Panc1 (cell line): ENCODE data around the gene MFAP1. TPM values are rescaled to one million over a fixed set of nuclear protein-coding genes. Genes with fewer than 3 reads are reported as not detected.
A peak's percentile ranks its signal among the peaks of the same experiment; 100 is the strongest.

Source experiments
- ATAC-seq: fragments of 200-7000 bp; cut with Tn5 transposase; 2 replicates; pipeline ENCODE4 v1.9.1; 2020; ENCODE audit warnings: mild to moderate bottlenecking, moderate library complexity
- Bru-seq: library from RNA; stranded (reverse); fragments of 400-500 nt; gene quantifications from one replicate; lab custom pipeline; 2021; lab: Mats Ljungman, UMichigan
- BruChase-seq, 2 experiments: library from RNA; stranded (reverse); fragments of 400-500 nt; gene quantifications; one replicate each; lab custom pipeline; 2021; lab: Mats Ljungman, UMichigan
- BruUV-seq: library from RNA; stranded (reverse); fragments of 400-500 nt; replicated peaks from 2 replicates; lab custom pipeline; 2021; lab: Mats Ljungman, UMichigan
- CTCF ChIA-PET: fragments of 300-600 bp; sonication (Branson Sonifier 250); formaldehyde crosslinking; loops from one replicate; lab custom pipeline; 2022; ENCODE audit warnings: antibody characterized with exemption; lab: Charles Lee
- POLR2A ChIA-PET: fragments of 300-600 bp; sonication (Branson Sonifier 250); formaldehyde crosslinking; loops from one replicate; lab custom pipeline; 2022; ENCODE audit warnings: antibody characterized with exemption; lab: Charles Lee
- DNase-seq: peaks from one replicate; pipeline ENCODE4 v3.0.0-alpha.2; 2010; ENCODE audit warnings: low read depth, low spot score
- H3K27ac ChIP-seq: 2 replicates; pipeline ENCODE4 v1.5.1; 2011; ENCODE audit warnings: mild to moderate bottlenecking, low read length, inconsistent platforms
- H3K27me3 ChIP-seq: fragments of 200-500 bp; sonication (Bioruptor generic); 2 replicates; pipeline ENCODE4 v1.6.0; 2014; ENCODE audit warnings: low read length, inconsistent platforms; ENCODE audit not compliant: control insufficient read depth, insufficient read depth
- H3K36me3 ChIP-seq: fragments of 200-500 bp; sonication (Bioruptor generic); 2 replicates; pipeline ENCODE4 v1.5.1; 2014; ENCODE audit warnings: inconsistent platforms, mild to moderate bottlenecking, low read length, moderate library complexity; ENCODE audit not compliant: control insufficient read depth, insufficient read depth
- H3K4me1 ChIP-seq: 2 replicates; pipeline ENCODE4 v1.5.1; 2011; ENCODE audit warnings: inconsistent platforms, mild to moderate bottlenecking, low read length, moderate library complexity; ENCODE audit not compliant: control insufficient read depth, insufficient read depth
- H3K4me3 ChIP-seq, 2 experiments: 2 replicates each; pipeline ENCODE4 v1.5.1; 2011 to 2012; ENCODE audit warnings: low read depth in 2 of 2, low read length in 2 of 2, mild to moderate bottlenecking in 2 of 2, inconsistent platforms in 1 of 2, moderate library complexity in 1 of 2
- H3K9me3 ChIP-seq: fragments of 200-500 bp; sonication (Bioruptor generic); 2 replicates; pipeline ENCODE4 v1.5.1; 2014; ENCODE audit warnings: low read depth, mild to moderate bottlenecking, inconsistent platforms, low read length, moderate library complexity; ENCODE audit not compliant: control insufficient read depth, insufficient read depth
- CTCF ChIP-seq: fragments of 450-650 bp; IDR thresholded peaks from 2 replicates; pipeline ENCODE4 v1.5.1; 2017; ENCODE audit warnings: mild to moderate bottlenecking
- POLR2AphosphoS5 ChIP-seq: IDR thresholded peaks from 2 replicates; pipeline ENCODE4 v1.6.1; 2012; ENCODE audit warnings: mild to moderate bottlenecking, low read depth, low read length, moderate library complexity
- REST ChIP-seq, 2 experiments: IDR thresholded peaks; 2 replicates each; pipeline ENCODE4 v1.6.1; 2011 to 2012; ENCODE audit warnings: low read depth in 2 of 2, control low read depth in 1 of 2, low read length in 1 of 2, mild to moderate bottlenecking in 1 of 2, moderate library complexity in 1 of 2; ENCODE audit not compliant: insufficient read depth in 1 of 2
- SIN3A ChIP-seq: IDR thresholded peaks from 2 replicates; pipeline ENCODE4 v1.6.1; 2012; ENCODE audit warnings: low read depth, mild to moderate bottlenecking, low read length, moderate library complexity, borderline replicate concordance; ENCODE audit not compliant: insufficient read depth
- TCF7L2 ChIP-seq: IDR thresholded peaks from 2 replicates; pipeline ENCODE4 v1.6.1; 2011; ENCODE audit warnings: mild to moderate bottlenecking, low read depth, low read length, inconsistent platforms
- in situ Hi-C: cut with HindIII; loops from 2 replicates; pipeline ENCODE4 v1.10.0; 2016; ENCODE audit warnings: low sequenced_read_pairs, low pct_unique_long_range_greater_than_20kb
- intact Hi-C: fragments of 100-400 bp; cut with micrococcal nuclease; formaldehyde crosslinking; loops from one replicate; pipeline ENCODE4 v1.10.0; 2022; ENCODE audit not compliant: unreplicated experiment
- long read RNA-seq: library from polyadenylated mRNA; unstranded; transcript quantifications from one replicate; pipeline ENCODE4 v2.0.0, GENCODE V29; 2021; ENCODE audit not compliant: unreplicated experiment
- polyA plus RNA-seq: library from polyadenylated mRNA; unstranded; fragments of >200 nt; gene quantifications from one replicate; pipeline ENCODE4 v1.2.1, GENCODE V29; 2012; ENCODE audit warnings: missing spikeins; ENCODE audit not compliant: insufficient read length
- total RNA-seq: library from RNA; stranded (reverse); gene quantifications from one replicate; pipeline ENCODE4 v1.2.1, GENCODE V29; 2021; ENCODE audit not compliant: unreplicated experiment

Gene MFAP1
- total RNA-seq, result 29.7 TPM
- 29.2 TPM for polyA plus RNA-seq
- Bru-seq, nascent RNA, result percentile 80 among the genes with signal in this experiment
- BruChase-seq, experiment 1, labeled RNA remaining after a 2-hour chase, result percentile 87 among the genes with signal in this experiment
- BruChase-seq, experiment 2, labeled RNA remaining after a 6-hour chase, result percentile 84 among the genes with signal in this experiment
- long read RNA-seq, transcript MFAP1-201 (9 exons, 2,155 nt), result major isoform, 53 of 62 reads
- long read RNA-seq, partial matches to known transcripts, result 8 of 62 reads
- long read RNA-seq, other reads (novel, unspliced or antisense), result 1 of 62 reads

- Histone ChIP-seq H3K9me3 (no peaks in the 10 kb centered on the region), H3K36me3 (peaks cover 3% of the 10 kb centered on the region), H3K4me3 (peak within 1 kb of the TSS; percentile 77 to 87), H3K27ac (peak within 1 kb of the TSS; percentile 94), H3K4me1 (peaks cover 14% of the 10 kb centered on the region), H3K27me3 (no peaks in the 10 kb centered on the region)
- in situ Hi-C loops (no loop called here), intact Hi-C loops (no loop called here)
- ATAC-seq (peak; percentile 92), DNase-seq (peak; percentile 93)
- peak; percentile 98 for TF ChIP-seq POLR2AphosphoS5
- TF ChIP-seq SIN3A, result peak; percentile 90; the same call in 1 of the 2 replicates
- no peak for TF ChIP-seq REST (IDR thresholded peaks at IDR 0.05; ENCODE audit: insufficient read depth in 1 of 2, low read depth in 2 of 2, low read length in 1 of 2)
- no peak for TF ChIP-seq CTCF
- TSS peak; percentile 96 for BruUV-seq
- ChIA-PET POLR2A (interaction anchor here (0.5 to 0.6 kb wide), 3 partner anchors 36 to 569 kb away, joined by 3 read pairs; no protein-coding TSS in a partner anchor), CTCF (no interaction called here)
Measured at GRCh38 chr15:43824302-43825246, at the start of gene MFAP1. MFAP1 (minus strand) TSS chr15:43824690; CDS start chr15:43824569, 121 bp downstream.

GRCh38 chr15:43873651-43874050 lies 49.2 kb upstream of the MFAP1 start:
- POLR2A ChIA-PET, result no interaction called here
- CTCF ChIA-PET, result no interaction called here
- H3K27ac ChIP-seq, result no peak overlapping the region
- H3K4me3 ChIP-seq, result no peak overlapping the region
- peaks cover 10% of the 10 kb centered on the region for H3K36me3 ChIP-seq
- no peaks in the 10 kb centered on the region for H3K4me1 ChIP-seq
- DNase-seq (no peak), ATAC-seq (no peak)
- no TSS peak for BruUV-seq
- no peak for TF ChIP-seq POLR2AphosphoS5
- no peak for TF ChIP-seq CTCF
- TF ChIP-seq REST (IDR thresholded peaks at IDR 0.05; ENCODE audit: insufficient read depth in 1 of 2, low read depth in 2 of 2, low read length in 1 of 2), result no peak
- no peak for TF ChIP-seq TCF7L2
- no peak for TF ChIP-seq SIN3A
- in situ Hi-C loops (no loop called here), intact Hi-C loops (loop anchor here (10.0 kb wide), 1 partner anchor 61 kb away; no protein-coding TSS in a partner anchor)
- H3K27me3 ChIP-seq, result no peaks in the 10 kb centered on the region
- no peaks in the 10 kb centered on the region for H3K9me3 ChIP-seq
